C4-2B (cell line): ENCODE data around the gene RNF103.
"Not testable (repeated sequence)": the region's sequence is repeated elsewhere in the genome, so short reads cannot be mapped to it uniquely, and the experiment has no call there.

Source experiments
- CTCF ChIP-seq: fragments of 450-650 bp; conservative IDR thresholded peaks from 2 replicates; pipeline ENCODE4 v1.5.1; 2017; ENCODE audit warnings: mild to moderate bottlenecking
- ZFX ChIP-seq: fragments of 450-650 bp; IDR thresholded peaks from 2 replicates; pipeline ENCODE4 v1.6.1; 2017

GRCh38 chr2:86589701-86590100, 34.0 kb downstream of the RNF103 start:
- not testable (repeated sequence) for TF ChIP-seq CTCF, ZFX
